ENCODE data around the gene NUDT22.

NUDT22 gene

DNA sequence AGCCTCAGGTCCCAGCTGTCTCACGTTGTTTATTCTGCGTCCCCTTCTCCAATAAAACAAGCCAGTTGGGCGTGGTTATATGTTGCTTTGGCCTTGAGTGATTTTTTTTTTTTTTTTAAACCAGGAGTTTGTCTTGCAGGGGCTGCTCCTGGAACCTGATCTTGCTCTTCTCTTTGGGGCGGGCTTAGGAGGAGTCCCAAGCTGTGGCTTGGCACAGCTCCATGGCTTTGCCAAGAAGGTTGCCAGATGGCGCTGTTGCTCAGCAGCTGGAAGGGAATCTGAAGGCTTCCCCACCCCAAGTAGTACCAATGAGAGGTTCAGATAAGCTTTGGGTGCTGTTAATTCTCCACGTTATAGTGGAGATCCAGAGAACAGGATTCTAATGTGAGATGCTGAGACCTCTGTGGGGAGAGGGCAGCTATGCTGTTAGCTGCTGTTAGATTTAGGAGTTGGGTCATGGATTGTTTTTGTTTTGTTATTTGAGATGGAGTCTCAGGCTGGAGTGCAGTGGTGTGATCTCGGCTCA lies 21.5 kb upstream of the NUDT22 start:
- Histone ChIP-seq H3K4me3 (ENCODE audit: low read depth in 1 of 5, low read length in 5 of 5) (no peak overlapping the region), H3K27me3 (ENCODE audit: control insufficient read depth in 5 of 5, insufficient read depth in 4 of 5, low read length in 5 of 5) (no peaks in the 10 kb centered on the region), H3K4me1 (ENCODE audit: control insufficient read depth in 5 of 5, insufficient read depth in 5 of 5, low read length in 5 of 5) (peaks cover 0 to 47% (median 32%) of the 10 kb centered on the region in 5 donors), H3K27ac (ENCODE audit: low read depth, low read length) (no peak overlapping the region), H3K9ac (ENCODE audit: low read length in 5 of 5) (no peak overlapping the region), H3K9me3 (ENCODE audit: control insufficient read depth in 5 of 5, low read length in 5 of 5) (no peaks in the 10 kb centered on the region), H3K36me3 (ENCODE audit: control insufficient read depth in 5 of 5, insufficient read depth in 5 of 5, low read length in 5 of 5) (peaks cover 3 to 55% (median 45%) of the 10 kb centered on the region in 5 donors)

DNA sequence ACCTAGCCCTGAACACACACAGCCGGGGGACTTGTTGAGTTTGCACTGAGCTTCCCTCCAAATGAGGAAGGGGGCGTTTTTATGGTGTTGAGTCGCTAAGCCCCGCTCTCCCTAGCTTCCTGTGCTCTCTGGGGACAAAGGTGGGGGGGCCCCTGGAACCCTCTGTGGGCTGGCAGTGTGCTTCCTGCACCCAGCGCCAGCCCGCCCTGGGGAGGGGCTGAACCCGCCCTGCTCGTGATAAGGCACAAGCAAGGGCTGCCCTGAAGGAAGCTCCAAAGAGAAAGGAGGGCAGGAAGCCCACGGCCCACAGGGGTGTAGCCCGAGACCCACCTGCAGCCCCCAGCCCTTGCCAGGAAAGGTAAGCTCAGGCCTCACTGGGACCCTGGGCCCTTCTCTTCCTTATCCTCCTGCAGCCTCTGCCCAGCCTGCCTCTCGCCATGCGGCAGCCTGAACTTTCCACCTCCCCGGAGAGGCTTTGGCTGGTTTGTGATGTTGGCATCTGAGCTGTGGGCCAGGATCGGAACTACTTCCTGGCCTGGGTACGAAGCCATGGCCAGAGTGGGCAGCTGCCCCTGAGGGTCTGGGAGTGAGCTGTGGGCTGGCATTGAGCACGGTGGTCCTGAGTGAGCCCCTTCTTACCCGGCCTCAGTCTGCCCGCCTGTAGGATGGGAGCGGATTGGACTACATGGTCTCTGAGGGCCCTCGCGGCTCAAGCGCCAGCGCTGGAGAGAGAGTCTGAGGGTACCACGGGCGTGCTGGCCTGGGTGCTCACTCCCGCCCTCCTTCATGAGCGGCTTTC lies 19.4 kb upstream of the NUDT22 start, which contains the start of gene FERMT3:
Gene FERMT3, plus strand, starts transcription at position 265 of the 799 bp plus-strand sequence. CDS start 644 bp downstream, outside the sequence.
- Histone ChIP-seq H3K4me1 (ENCODE audit: control insufficient read depth in 5 of 5, insufficient read depth in 5 of 5, low read length in 5 of 5) (peaks cover 0 to 47% (median 32%) of the 10 kb centered on the region in 5 donors), H3K9ac (ENCODE audit: low read length in 5 of 5) (peak within 1 kb of the TSS in 4 of 5 donors; percentile 72 to 85 (median 79)), H3K4me3 (ENCODE audit: low read depth in 1 of 5, low read length in 5 of 5) (peak within 1 kb of the TSS; percentile 59 to 67 (median 63)), H3K36me3 (ENCODE audit: control insufficient read depth in 5 of 5, insufficient read depth in 5 of 5, low read length in 5 of 5) (peaks cover 2 to 47% (median 31%) of the 10 kb centered on the region in 5 donors), H3K27ac (ENCODE audit: low read depth, low read length) (peak within 1 kb of the TSS; percentile 75), H3K27me3 (ENCODE audit: control insufficient read depth in 5 of 5, insufficient read depth in 4 of 5, low read length in 5 of 5) (no peaks in the 10 kb centered on the region), H3K9me3 (ENCODE audit: control insufficient read depth in 5 of 5, low read length in 5 of 5) (no peaks in the 10 kb centered on the region)

- no peaks in the 10 kb centered on the region for H3K27me3 ChIP-seq (ENCODE audit: control insufficient read depth in 5 of 5, insufficient read depth in 4 of 5, low read length in 5 of 5)
- H3K9me3 ChIP-seq (ENCODE audit: control insufficient read depth in 5 of 5, low read length in 5 of 5): no peaks in the 10 kb centered on the region
- H3K4me1 ChIP-seq (ENCODE audit: control insufficient read depth in 5 of 5, insufficient read depth in 5 of 5, low read length in 5 of 5): peaks cover 0 to 47% (median 32%) of the 10 kb centered on the region in 5 donors
- H3K9ac ChIP-seq (ENCODE audit: low read length in 5 of 5): peak overlapping the region in 4 of 5 donors; percentile 72 to 85 (median 79)
- H3K4me3 ChIP-seq (ENCODE audit: low read depth in 1 of 5, low read length in 5 of 5): peak overlapping the region; percentile 59 to 67 (median 63)
- H3K27ac ChIP-seq (ENCODE audit: low read depth, low read length): peak overlapping the region; percentile 75
- peaks cover 0 to 48% (median 30%) of the 10 kb centered on the region in 5 donors for H3K36me3 ChIP-seq (ENCODE audit: control insufficient read depth in 5 of 5, insufficient read depth in 5 of 5, low read length in 5 of 5)
These were observed 18.6 kb upstream of the NUDT22 start for GRCh38 chr11:64207256-64208085.

GRCh38 chr11:64208086-64208795 lies 17.8 kb upstream of the NUDT22 start:
- Histone ChIP-seq H3K36me3 (ENCODE audit: control insufficient read depth in 5 of 5, insufficient read depth in 5 of 5, low read length in 5 of 5) (peaks cover 0 to 43% (median 23%) of the 10 kb centered on the region in 5 donors), H3K9ac (ENCODE audit: low read length in 5 of 5) (peak overlapping the region in 4 of 5 donors; percentile 55 to 85 (median 73)), H3K4me3 (ENCODE audit: low read depth in 1 of 5, low read length in 5 of 5) (peak overlapping the region in 4 of 5 donors; percentile 59 to 67 (median 64))

GRCh38 chr11:64208796-64209562 lies 17.1 kb upstream of the NUDT22 start:
- Histone ChIP-seq H3K27ac (ENCODE audit: low read depth, low read length) (peak overlapping the region; percentile 54), H3K9ac (ENCODE audit: low read length in 5 of 5) (peak overlapping the region in 1 of 5 donors; percentile 85), H3K4me3 (ENCODE audit: low read depth in 1 of 5, low read length in 5 of 5) (peak overlapping the region in 1 of 5 donors; percentile 66), H3K36me3 (ENCODE audit: control insufficient read depth in 5 of 5, insufficient read depth in 5 of 5, low read length in 5 of 5) (peaks cover 0 to 35% (median 15%) of the 10 kb centered on the region in 5 donors), H3K9me3 (ENCODE audit: control insufficient read depth in 5 of 5, low read length in 5 of 5) (no peaks in the 10 kb centered on the region), H3K27me3 (ENCODE audit: control insufficient read depth in 5 of 5, insufficient read depth in 4 of 5, low read length in 5 of 5) (no peaks in the 10 kb centered on the region), H3K4me1 (ENCODE audit: control insufficient read depth in 5 of 5, insufficient read depth in 5 of 5, low read length in 5 of 5) (peaks cover 0 to 47% (median 32%) of the 10 kb centered on the region in 5 donors)

More at GRCh38 chr11:64208086-64208795, 17.8 kb upstream of the NUDT22 start:
- Histone ChIP-seq H3K27me3 (ENCODE audit: control insufficient read depth in 5 of 5, insufficient read depth in 4 of 5, low read length in 5 of 5) (no peaks in the 10 kb centered on the region), H3K9me3 (ENCODE audit: control insufficient read depth in 5 of 5, low read length in 5 of 5) (no peaks in the 10 kb centered on the region), H3K4me1 (ENCODE audit: control insufficient read depth in 5 of 5, insufficient read depth in 5 of 5, low read length in 5 of 5) (peaks cover 0 to 47% (median 32%) of the 10 kb centered on the region in 5 donors), H3K27ac (ENCODE audit: low read depth, low read length) (peak overlapping the region; percentile 54)

- no peak overlapping the region for H3K27ac ChIP-seq (ENCODE audit: low read depth, low read length)
- peaks cover 0 to 42% (median 27%) of the 10 kb centered on the region in 5 donors for H3K4me1 ChIP-seq (ENCODE audit: control insufficient read depth in 5 of 5, insufficient read depth in 5 of 5, low read length in 5 of 5)
- peaks cover 0 to 31% (median 11%) of the 10 kb centered on the region in 5 donors for H3K36me3 ChIP-seq (ENCODE audit: control insufficient read depth in 5 of 5, insufficient read depth in 5 of 5, low read length in 5 of 5)
- peak overlapping the region in 1 of 5 donors; percentile 66 for H3K4me3 ChIP-seq (ENCODE audit: low read depth in 1 of 5, low read length in 5 of 5)
- no peaks in the 10 kb centered on the region for H3K27me3 ChIP-seq (ENCODE audit: control insufficient read depth in 5 of 5, insufficient read depth in 4 of 5, low read length in 5 of 5)
- no peak overlapping the region for H3K9ac ChIP-seq (ENCODE audit: low read length in 5 of 5)
- H3K9me3 ChIP-seq (ENCODE audit: control insufficient read depth in 5 of 5, low read length in 5 of 5): no peaks in the 10 kb centered on the region
These were observed 16.6 kb upstream of the NUDT22 start for GRCh38 chr11:64209563-64209843.

DNA sequence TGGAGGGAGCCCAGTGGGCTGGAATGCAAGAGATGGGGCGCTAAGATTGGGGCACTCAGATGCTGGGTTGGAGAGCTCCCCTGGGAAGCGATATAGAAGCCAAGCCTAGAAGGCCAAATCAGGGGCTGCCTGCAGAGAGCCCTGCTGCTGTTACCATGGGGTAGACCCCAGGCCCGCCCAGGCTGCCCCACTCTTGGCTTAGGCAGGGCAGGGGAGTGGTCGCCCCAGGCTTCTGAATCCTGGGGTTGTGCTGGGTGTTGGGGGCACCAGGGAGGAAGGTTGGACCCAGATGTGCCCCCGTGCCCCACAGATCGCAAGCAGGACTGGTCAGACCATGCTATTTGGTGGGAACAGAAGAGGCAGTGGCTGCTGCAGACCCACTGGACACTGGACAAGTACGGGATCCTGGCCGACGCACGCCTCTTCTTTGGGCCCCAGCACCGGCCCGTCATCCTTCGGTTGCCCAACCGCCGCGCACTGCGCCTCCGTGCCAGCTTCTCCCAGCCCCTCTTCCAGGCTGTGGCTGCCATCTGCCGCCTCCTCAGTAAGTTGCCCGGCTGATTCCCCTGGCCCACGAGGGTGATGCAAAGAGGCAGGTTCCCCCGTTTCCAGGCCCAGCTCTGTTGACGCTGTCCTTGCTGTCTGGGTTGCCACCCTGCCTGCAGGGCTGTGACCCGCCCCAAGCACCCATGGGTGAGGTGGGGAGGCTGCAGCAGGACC lies 15.6 kb upstream of the NUDT22 start:
- no peak overlapping the region for H3K9ac ChIP-seq (ENCODE audit: low read length in 5 of 5)
- H3K27me3 ChIP-seq (ENCODE audit: control insufficient read depth in 5 of 5, insufficient read depth in 4 of 5, low read length in 5 of 5): no peaks in the 10 kb centered on the region
- H3K4me3 ChIP-seq (ENCODE audit: low read depth in 1 of 5, low read length in 5 of 5): no peak overlapping the region
- no peaks in the 10 kb centered on the region for H3K9me3 ChIP-seq (ENCODE audit: control insufficient read depth in 5 of 5, low read length in 5 of 5)
- peaks cover 0 to 38% (median 23%) of the 10 kb centered on the region in 5 donors for H3K4me1 ChIP-seq (ENCODE audit: control insufficient read depth in 5 of 5, insufficient read depth in 5 of 5, low read length in 5 of 5)
- no peak overlapping the region for H3K27ac ChIP-seq (ENCODE audit: low read depth, low read length)
- H3K36me3 ChIP-seq (ENCODE audit: control insufficient read depth in 5 of 5, insufficient read depth in 5 of 5, low read length in 5 of 5): peaks cover 0 to 30% (median 11%) of the 10 kb centered on the region in 5 donors

DNA sequence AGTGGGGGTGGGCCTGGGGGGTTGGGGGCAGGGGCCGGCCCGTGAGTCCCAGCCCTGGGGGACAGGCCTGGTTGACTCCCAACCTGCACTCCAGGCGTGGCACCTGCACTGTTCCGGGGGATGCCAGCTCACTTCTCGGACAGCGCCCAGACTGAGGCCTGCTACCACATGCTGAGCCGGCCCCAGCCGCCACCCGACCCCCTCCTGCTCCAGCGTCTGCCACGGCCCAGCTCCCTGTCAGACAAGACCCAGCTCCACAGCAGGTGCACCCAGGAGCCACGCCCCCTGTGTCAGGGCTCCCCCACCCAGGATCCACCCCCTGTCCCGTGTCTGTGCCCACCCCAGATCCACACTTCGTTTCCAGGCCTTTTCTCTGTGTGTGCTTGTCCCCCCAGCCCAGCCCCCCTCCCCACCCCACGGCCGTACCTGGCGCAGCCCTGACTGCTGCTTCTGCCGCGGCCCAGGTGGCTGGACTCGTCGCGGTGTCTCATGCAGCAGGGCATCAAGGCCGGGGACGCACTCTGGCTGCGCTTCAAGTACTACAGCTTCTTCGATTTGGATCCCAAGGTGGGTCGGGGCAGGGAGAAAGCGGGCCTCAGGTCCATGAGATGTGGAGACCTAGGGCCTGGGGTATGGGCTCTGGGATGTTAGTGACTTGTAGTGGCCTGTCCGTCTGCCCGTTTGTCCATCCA lies 14.7 kb upstream of the NUDT22 start:
- no peaks in the 10 kb centered on the region for H3K9me3 ChIP-seq (ENCODE audit: control insufficient read depth in 5 of 5, low read length in 5 of 5)
- no peak overlapping the region for H3K9ac ChIP-seq (ENCODE audit: low read length in 5 of 5)
- H3K27ac ChIP-seq (ENCODE audit: low read depth, low read length): no peak overlapping the region
- no peaks in the 10 kb centered on the region for H3K27me3 ChIP-seq (ENCODE audit: control insufficient read depth in 5 of 5, insufficient read depth in 4 of 5, low read length in 5 of 5)
- peaks cover 0 to 30% (median 18%) of the 10 kb centered on the region in 5 donors for H3K4me1 ChIP-seq (ENCODE audit: control insufficient read depth in 5 of 5, insufficient read depth in 5 of 5, low read length in 5 of 5)
- H3K4me3 ChIP-seq (ENCODE audit: low read depth in 1 of 5, low read length in 5 of 5): no peak overlapping the region
- peaks cover 0 to 25% (median 8%) of the 10 kb centered on the region in 5 donors for H3K36me3 ChIP-seq (ENCODE audit: control insufficient read depth in 5 of 5, insufficient read depth in 5 of 5, low read length in 5 of 5)
